AG08396 (cell line): ENCODE data around the gene OARD1.

Source experiments
- DNase-seq: peaks from one replicate; pipeline ENCODE4 v3.0.0; 2012; ENCODE audit warnings: low spot score, mixed read lengths

Gene OARD1

DNA sequence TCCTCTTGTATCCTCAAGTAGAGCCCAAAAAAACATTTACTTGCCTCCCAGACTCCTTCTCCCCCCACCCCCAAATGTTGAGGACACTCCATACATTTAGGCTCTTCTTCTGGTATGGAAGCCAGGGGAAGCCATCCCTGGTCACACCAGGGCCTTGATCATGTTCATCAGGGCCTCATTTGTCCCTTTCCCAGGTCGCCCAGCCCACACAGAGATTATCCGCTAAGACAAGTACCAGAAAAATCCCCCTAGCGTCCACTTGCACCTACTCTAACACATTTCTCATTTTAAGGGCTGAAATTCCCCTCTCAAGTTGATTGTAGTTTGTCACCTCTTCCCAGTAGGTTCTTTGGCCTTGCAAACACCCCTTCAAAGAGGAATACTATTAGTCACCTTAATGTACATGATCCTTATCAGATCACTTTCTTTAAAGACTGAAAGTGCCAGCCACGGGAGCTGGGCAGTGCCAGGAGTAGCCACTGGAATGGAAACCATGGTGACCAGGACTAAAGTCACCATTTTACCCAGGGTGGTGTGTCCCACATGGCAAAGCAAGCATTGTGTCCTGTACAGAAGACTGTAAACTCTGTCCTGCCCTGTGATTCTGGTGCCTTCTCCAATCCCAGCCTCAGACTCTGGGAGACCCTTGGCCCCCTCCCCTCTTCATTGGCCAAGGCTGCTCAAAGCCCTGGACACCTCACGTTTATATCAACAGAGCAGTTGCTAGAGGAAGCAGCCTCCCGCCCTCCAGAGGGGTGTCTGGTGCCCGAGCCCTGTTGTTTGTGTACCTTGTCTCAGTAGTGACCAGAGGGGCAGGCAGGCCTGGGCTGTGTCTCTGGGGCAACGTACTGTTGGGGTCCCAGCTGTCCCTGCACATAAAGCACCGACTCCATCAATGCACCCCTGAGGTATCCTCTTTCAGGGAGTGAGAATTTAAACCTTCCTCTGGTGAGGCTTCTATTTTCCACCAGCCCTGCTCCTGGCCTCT lies 24.1 kb downstream of the OARD1 start:
- no peak for DNase-seq

DNA sequence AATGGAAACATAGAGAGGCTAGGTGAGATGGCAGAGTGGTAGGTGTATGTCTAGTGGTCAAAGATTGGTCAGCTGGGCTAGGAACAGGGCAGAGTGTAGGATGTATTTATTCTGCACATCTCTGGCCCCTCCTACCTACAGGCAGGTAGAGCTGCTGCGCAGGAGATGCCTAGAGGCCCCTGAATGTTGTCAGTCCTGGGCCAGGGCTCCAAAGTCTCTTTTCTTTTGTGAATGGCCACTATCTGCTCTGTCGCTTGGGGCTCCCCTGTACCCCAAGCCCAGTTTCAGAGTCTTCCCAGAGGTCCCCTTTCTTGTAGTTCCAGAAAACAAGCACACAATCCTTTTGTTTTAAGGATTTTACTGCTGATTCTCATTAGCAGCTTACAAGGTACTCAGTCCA lies 24.9 kb downstream of the OARD1 start:
- DNase-seq = no peak

DNA sequence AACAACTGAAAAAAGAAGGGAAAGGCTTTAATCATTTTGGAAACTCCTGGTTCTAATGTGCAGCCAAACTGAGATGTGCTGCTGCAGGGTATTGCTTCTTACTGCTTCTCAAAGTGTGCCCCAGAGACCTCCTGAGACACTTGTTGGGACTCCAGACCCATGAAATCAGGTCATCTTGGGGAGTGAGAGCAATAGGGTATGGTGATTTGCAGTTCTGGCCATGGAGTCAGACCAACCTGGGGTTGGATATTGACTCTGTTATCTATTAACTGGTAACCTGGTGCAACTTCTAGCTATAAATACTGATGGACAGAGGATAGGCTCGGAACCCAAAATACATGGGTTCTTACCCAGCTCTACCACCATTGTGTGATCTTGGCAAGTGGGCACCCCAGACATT lies 26.1 kb downstream of the OARD1 start:
- DNase-seq = no peak

DNA sequence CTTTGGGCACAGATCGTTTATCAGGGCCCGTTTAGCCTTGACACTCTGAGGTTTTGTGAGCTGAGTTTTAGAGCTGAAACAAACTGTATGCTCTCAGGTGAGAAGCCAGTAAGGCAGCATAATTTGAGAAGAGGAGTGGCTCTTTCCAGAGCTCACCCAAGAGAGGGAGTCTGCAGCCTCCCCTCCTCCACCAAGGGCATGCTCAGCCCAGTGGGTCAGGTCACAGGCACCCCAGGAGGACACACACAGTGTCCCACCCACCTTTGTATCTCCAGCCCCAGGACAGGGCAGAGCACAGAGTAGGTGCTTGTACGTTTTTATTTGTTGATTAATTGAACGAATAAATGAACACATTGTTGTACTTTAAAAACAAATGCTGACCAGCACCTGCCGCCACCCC lies 26.5 kb downstream of the OARD1 start:
- no peak for DNase-seq

DNA sequence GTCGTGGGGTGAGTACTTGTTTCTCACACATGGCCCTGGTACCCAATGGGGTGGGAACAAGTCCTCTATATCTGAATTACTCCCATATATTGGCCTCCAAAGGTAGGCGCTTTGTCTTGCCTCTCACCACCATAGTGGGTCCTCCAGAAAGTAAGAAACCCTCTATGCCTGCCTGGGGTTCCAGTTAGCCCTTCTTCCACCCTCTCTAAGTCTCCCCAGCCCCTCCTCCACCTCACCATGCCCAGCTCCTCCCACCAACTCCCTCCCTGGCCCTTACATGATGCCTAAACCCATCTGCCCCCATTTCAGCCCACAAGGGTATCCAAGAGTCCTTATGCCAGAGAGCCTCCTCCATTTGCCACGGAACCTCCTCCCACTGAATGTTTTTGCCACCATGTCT lies 29.0 kb downstream of the OARD1 start:
- DNase-seq = no peak

DNA sequence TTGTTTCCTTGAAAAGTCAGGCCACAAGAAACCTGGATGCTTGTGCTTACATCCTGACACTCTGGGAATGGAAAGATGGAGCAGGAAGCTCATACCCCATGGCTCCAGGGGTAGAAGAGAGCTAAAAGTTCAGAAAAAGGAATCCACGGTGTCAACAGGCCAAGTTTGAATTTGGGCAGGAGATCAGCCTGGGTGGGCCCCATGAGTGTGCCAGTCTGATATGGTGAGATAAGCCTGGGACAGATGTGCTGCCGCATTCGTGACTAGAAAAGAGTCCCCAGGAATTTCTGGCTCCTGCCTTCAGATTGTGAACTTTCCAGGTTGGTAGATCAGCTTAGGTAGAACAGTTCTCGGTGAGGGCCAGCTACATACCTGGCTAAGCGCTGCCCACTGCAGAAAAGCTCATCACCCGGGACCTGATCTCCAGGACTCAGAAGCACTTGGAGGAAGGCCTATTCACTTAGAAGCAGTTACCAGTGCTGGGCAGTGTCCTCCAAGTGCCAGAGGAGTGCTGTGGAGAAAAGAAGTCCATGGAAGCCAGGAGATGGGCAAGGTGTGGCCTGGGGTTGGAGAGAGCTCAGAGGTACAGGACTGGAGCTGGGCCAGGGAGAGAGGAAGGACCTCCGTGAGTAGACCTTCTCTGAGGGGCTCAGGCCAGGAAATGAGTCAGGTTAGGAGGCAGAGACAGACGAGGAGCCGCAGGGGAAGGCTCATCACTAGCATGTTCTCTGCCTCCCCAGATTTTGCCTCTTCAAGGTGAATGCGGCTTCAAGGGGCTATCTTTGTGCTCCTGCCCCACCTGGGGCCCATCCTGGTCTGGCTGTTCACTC lies 29.7 kb downstream of the OARD1 start, which contains the start of gene TSPO2:
Gene TSPO2, plus strand, starts transcription at position 242 of the 830 bp plus-strand sequence. Its CDS starts 519 bp downstream, at position 761.
- DNase-seq = no peak

DNA sequence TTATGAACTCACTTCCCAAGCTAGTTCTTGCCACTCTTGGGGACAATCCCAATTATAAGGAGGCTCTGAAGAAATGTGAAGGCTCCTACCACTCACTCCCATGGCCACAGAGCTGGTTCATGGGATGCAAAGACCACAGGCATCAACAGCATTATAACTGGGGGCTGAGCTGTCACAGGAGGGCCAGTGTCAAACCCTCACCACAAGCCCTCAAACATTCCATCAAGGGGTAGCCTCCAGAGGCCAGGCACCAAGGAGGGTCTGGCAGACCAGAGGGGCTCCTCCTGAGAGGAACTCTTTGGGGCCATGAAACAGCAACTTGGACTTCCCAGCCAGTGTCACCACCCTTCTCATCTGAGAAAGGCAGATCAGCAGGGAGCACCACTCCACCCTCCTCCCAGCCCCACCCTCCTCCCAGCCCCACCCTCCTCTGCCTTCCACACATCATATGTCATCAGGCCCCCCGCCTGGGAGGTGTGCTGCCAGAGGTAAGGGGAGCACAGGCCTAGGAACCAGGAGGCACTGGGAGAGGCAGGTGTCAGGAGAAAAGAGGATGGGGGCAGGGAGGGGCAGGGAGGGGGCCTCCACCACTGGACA lies 31.1 kb downstream of the OARD1 start:
- no peak for DNase-seq

DNA sequence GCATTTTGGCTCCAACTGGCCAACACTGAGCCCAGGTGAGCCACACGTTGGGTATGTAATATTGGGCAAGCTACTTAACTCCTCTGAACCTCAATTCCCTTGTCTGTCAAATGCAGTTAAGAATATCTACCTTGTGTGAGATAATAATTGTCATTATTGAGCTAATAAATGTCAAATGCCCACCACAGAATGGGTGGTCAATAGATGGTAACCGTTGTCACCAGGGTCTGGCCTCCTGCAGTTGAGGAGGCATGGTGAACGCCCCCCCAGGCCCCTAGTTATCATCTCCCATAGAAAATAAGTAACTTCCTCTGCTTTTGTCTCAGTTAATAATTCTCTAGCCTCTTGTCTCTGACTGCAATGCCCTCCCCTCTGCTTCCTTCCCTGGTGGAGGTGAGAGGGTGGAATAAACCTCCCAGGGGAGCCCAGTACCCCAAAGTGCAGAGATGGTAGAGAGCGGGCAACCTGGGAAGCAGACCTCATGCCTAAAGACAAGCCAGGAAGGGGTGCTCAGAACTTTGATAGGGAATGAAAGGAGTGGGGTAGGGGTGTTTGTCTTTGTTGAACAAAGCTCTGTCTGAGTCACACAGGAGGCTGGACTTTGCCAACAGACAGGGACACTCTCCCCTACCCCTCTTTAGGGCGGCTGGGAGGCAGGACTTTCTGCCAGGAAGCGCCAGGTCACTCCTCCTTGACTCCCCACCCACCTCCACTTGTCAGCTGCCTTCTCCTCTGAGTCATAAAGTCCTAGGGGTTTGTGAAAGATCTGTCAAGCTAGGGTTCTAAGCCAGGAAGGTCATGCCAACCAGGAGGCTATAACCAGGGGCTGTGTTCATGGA lies 31.8 kb downstream of the OARD1 start:
- no peak for DNase-seq

DNA sequence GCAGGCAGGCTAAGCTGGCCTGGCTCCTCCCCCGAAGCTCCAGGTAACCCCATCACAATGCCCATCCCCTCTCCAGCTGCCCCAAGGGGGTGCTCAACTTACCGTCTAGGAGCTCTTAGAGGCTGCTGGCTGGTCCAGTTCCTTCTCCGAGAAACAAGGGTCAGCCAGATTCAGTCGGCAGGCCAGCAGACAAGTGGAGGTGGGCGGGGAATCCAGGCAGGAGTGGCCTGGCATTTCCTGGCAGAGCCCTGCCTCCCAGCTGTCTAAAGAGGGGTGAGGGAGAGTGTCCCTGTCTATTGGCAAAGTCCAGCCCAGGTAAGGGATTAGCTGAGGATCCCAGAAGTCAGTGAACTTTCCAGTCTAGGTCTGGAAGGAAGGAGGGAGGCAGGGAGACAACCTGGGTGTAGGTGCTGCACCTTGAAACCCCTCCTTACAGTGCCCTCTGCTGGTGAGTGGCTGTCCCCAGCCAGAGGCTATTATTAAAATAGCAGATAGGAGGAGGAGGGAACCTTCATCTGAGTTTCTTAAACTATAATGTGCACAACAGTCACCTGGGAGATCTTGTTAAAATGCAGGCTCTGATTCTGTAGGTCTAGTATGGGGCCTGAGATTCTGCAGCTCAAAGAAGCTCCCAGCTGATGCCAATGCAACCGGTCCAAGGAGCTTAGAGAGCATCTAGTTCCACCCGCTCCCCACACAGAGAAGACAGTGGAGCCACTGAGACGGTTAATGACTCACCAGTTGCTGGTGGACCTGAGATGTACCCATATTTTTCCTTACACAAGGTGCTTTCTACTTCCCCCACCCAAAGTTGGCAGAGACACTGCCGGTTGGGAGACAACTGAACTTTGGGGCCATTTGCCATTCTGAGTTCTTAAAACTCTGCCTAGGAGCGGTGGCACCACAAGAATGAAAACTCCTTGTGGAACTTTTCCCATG lies 32.8 kb downstream of the OARD1 start, which contains the start of gene UNC5CL:
Gene UNC5CL, minus strand, starts transcription at position 162 of the 939 bp plus-strand sequence. CDS start 4,147 bp downstream, outside the sequence.
- peak; percentile 44 for DNase-seq

DNA sequence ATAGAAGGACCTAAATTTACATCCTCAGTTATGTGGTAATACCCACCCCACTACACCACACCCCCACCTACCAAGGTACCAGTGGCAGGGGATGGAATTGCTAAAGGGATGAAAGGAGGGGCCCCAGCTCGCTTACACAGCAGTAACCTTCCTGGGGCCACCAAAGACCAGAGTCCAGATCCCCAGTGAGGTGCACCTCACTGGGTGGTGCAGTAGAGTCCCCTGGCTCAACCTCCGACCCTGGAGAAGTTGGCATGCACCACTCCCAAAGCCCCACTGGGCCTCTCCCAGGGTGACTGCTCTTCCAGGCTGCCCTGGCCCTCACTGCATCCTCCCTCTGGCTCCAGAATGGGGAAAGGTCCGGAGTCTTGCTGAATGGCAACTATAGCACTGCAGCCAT lies 34.0 kb downstream of the OARD1 start:
- DNase-seq = no peak

DNA sequence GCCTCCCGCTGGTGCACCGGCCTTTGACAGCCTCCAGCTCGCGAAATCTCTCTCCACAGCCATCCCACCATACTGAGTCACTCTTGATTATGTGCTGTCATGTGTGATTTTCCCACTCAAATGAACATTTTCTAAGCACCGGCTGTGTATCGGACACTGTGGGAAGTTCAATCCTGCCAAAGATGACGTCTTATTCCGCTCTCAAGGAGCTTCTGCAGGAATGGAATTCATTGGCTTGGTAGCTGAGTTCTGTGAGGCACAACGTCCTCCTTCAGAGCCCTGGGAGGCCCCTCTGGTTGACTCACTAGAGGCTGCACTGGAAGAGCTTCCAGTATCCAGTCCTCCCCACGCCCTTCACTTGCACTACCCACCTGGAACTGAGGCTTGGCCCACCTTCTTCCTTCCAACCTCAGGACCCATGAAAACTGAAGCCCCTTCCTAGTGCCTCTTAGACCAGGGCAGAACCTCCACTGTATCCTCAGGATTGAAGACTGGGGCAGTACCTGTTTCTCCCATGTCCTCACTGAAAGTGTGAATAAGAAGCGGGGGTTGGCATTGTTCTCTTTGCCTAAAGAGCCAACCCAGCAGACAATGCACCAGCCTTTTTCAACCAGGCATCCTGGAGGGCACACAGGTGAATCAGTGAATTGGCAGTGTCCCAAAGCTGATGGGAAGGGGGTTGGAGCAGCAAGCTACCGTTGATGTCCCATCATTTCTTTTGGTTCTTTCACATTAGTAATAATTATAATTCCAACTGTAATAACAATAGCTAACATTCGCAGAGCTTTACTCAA lies 34.9 kb downstream of the OARD1 start:
- no peak for DNase-seq

DNA sequence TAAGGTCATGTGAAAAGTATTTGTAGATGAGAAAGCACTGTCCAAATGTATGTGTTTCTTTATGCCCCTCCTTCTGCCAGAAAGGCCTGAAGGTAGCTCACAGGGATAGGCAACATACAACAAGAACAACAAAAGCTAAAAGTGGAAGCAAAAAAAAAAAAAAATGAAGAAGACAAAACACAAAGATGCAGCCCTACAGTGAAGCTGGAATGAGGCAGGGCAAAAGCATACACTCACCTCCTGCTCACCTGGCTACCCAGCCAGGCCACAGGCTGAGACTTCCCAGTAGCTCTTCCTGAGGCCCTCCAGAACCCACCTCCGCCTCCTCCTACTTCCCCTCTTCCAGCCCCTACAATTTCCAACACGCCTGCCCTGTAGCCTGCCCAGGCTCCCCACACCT lies 35.6 kb downstream of the OARD1 start:
- DNase-seq = no peak

DNA sequence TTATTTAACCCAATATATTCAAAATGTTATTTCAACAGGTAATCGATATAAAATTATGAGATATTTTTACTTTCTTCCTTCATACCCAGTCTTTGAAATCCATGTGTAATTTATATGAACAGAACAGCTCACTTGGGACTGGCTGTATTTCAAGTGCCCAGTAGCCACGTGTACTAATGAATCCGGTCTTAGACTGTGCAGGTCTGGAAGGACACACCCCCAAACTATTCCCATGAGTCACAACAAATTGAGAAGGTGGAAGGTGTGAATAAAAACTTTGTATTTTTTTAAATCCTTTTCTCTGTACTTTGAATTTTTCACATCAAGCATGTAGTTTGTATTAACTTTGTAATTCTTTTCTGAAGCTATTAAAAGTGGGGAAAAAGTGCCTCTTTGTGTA lies 36.0 kb downstream of the OARD1 start:
- no peak for DNase-seq

DNA sequence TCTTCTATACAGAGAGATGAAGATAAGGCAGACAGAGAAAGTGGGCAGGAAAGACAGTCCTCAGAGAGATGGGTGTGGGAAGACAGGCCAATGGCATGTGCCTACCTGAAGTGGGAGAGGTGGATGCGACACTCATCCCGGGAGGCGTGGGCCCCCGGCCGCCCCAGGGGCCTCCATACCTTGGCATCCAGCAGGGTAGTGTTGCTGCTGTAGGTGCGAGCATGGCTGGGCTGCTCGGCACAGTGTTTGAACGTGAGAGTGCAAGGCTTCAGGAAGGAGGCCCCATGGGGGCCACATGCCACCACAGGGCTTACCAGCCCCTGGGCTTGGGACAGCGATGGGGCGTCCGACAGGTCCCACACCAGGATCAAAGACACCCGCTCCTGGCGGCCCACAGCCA lies 38.4 kb downstream of the OARD1 start:
- no peak for DNase-seq

DNA sequence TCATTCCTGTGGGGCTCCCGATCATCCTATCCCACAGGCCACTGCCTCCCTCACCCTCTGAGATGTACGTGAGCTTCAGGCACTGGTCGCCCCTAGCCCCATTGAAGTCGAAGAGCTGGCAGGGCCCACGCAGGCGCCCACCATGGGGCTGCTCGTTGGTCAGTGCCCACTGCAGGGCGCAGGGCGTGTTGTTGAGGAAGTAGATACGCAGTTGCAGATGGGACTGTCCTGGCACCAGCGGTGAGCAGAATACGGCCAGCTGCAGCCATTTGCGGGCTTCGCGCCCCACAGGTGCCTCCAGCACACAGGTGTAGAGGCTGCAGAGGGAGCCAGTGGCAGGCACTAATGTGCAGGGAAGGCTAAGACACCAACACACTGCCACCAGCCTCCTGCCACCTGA lies 39.3 kb downstream of the OARD1 start:
- DNase-seq = no peak

DNA sequence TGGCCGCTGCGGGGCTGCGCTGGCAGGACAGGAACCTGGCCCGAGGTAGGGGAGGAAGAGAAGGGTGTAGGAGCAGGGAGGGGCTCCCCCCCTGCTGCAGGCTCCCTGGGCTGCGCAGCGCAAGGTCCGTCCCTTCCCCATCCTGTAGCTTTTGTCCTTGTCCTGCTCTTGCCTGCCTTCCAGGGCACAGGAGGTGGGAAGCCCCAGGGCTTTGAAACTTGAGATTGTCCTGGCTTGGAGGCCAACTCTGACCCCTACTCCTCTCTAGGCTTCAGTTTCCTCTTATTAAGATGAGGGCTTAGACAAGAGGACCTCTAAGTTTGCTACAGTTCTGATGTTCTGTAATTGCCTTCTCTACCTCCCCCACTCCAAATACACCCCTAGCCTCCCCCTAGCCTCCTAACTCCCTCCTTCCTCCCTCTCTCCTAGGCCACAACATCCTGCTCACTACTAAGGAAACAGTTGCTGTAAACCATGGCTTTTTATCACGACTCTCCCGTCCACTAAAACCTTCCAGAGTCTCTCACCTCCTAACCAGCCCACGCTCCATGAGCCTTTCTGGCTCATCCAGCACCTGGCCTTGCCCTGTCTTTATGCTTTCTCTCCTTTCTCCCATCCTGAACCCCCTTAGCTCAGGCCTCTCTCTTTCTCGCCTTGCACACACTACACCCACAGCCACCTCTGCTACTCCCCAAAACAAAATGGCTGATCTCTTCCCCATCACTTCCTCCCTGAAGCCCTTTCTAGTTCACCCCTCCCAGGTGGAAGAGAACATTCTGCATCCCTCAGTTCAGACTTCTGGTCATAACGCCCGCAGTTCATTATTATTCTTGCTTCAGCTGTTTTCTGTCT lies 43.4 kb downstream of the OARD1 start:
- no peak for DNase-seq

DNA sequence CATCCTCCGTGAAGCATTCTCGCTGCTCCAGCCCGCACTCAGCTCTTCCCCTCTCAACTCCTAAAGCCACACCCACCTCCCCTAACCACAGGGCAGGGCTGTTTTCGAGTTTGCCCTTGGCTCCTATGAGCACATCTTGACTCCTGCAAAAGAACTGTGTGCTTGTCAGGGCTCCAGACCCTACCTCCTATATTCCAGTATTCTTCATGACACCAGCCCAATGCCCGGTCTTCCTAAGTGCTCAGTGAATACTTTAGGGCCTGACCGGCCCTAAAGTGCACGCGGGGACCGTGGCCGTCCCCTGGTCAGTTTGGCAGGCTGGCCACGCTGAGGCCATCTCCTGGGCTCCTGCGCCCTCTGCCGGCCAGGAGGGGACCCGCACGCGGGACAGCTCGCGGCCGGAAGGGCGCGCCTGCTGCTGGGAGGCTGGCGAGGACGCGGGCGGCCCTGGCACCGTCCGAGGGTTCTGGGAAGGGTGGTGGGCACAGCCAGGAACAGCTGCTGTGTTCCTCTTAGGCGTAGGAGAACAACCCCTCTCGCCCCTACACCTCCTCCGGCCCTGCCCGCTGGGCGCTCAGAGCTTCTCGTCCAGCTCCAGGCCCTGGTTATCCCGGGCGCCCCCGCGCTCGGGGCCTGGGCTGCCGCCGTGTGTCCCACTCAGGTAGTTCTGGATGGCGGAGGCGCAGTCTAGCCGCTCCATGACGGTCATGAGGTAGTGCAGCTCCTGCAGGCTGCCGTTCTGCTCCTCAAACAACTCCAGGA lies 44.2 kb downstream of the OARD1 start:
- peak; percentile 93 for DNase-seq

DNA sequence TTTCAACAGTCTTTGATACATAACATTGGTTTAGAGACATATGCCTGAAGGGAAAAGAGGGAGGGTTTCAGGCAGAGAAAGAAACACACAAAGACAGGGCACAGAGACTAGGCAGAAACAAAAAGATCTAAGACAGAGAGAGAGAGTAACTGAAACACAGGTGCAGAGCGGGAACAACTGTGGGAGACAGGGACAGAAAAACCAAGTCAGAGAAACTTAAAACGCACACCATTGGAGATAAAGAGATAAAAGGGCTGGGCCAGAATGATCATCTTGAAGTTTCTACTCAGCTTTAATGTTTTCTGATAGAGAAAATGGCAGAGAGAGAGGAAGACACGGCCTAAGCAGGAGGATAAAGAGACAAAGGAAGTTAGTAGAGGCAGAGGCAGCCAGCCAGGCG lies 44.9 kb downstream of the OARD1 start:
- DNase-seq = no peak
